HG03045 (cell line): ENCODE measurements around the gene SERAC1.
"Not testable (repeated sequence)": the region's sequence is repeated elsewhere in the genome, so short reads cannot be mapped to it uniquely, and the experiment has no call there.

Source experiments
- ATAC-seq: cut with Tn5 transposase; IDR thresholded peaks from one replicate; pipeline ENCODE4 v1.9.1; 2021; ENCODE audit warnings: mild to moderate bottlenecking, moderate library complexity; ENCODE audit not compliant: unreplicated experiment

Gene SERAC1

GRCh38 chr6:158174514-158174913, 6.5 kb upstream of the SERAC1 start:
- no peak for ATAC-seq

- no peak for ATAC-seq
These were observed 6.0 kb upstream of the SERAC1 start for GRCh38 chr6:158174024-158174423.

GRCh38 chr6:158172001-158172400, 3.9 kb upstream of the SERAC1 start:
- no peak for ATAC-seq

- no peak for ATAC-seq
These were observed 2.6 kb upstream of the SERAC1 start for GRCh38 chr6:158170656-158171081.

GRCh38 chr6:158169634-158170033, 1.6 kb upstream of the SERAC1 start:
- not testable (repeated sequence) for ATAC-seq

GRCh38 chr6:158165919-158166416, 2.1 kb downstream of the SERAC1 start:
- ATAC-seq = no peak

GRCh38 chr6:158164579-158165170, 3.4 kb downstream of the SERAC1 start:
- ATAC-seq = no peak

GRCh38 chr6:158161566-158162254, 6.4 kb downstream of the SERAC1 start:
- no peak for ATAC-seq

- ATAC-seq = no peak
These were observed 7.0 kb downstream of the SERAC1 start for GRCh38 chr6:158160932-158161539.

- ATAC-seq = no peak
These were observed 9.3 kb downstream of the SERAC1 start for GRCh38 chr6:158158748-158159147.

- no peak for ATAC-seq
These were observed 9.9 kb downstream of the SERAC1 start for GRCh38 chr6:158158123-158158522.

- ATAC-seq = no peak
These were observed 10.8 kb downstream of the SERAC1 start for GRCh38 chr6:158157064-158157764.

GRCh38 chr6:158154816-158155215, 13.2 kb downstream of the SERAC1 start:
- no peak for ATAC-seq

- ATAC-seq = no peak
These were observed 14.5 kb downstream of the SERAC1 start for GRCh38 chr6:158153576-158153975.

- no peak for ATAC-seq
These were observed 15.4 kb downstream of the SERAC1 start for GRCh38 chr6:158152659-158153058.

- ATAC-seq = not testable (repeated sequence)
These were observed 16.0 kb downstream of the SERAC1 start for GRCh38 chr6:158152025-158152424.

GRCh38 chr6:158150701-158151100, 17.4 kb downstream of the SERAC1 start:
- ATAC-seq = no peak

- no peak for ATAC-seq
These were observed 18.4 kb downstream of the SERAC1 start for GRCh38 chr6:158149641-158150040.

GRCh38 chr6:158143700-158144099, 24.4 kb downstream of the SERAC1 start:
- ATAC-seq = no peak

GRCh38 chr6:158142789-158143188, 25.3 kb downstream of the SERAC1 start:
- ATAC-seq = no peak

GRCh38 chr6:158131926-158132325, 36.1 kb downstream of the SERAC1 start:
- ATAC-seq = no peak
